ENCODE results near the gene EBF4.

Gene EBF4

GRCh38 chr20:2745060-2745910, 52.7 kb downstream of the EBF4 start:
- DNase-seq: no peak

GRCh38 chr20:2745936-2746635, 53.5 kb downstream of the EBF4 start:
- DNase-seq: no peak

GRCh38 chr20:2746636-2747265, 54.2 kb downstream of the EBF4 start:
- DNase-seq: no peak

GRCh38 chr20:2747676-2748235, 55.2 kb downstream of the EBF4 start:
- no peak for DNase-seq

- no peak for DNase-seq
These were observed 56.2 kb downstream of the EBF4 start for GRCh38 chr20:2748551-2749342.

GRCh38 chr20:2749343-2749950, 56.9 kb downstream of the EBF4 start:
- DNase-seq: no peak

GRCh38 chr20:2749951-2750490, 57.4 kb downstream of the EBF4 start:
- DNase-seq: no peak

- no peak for DNase-seq
These were observed 58.1 kb downstream of the EBF4 start for GRCh38 chr20:2750491-2751251.

- DNase-seq: no peak
These were observed 58.8 kb downstream of the EBF4 start for GRCh38 chr20:2751347-2751877.

- DNase-seq: no peak
These were observed 59.4 kb downstream of the EBF4 start for GRCh38 chr20:2751878-2752566.

GRCh38 chr20:2752567-2753460, 60.2 kb downstream of the EBF4 start:
- peak in 1 of 2 experiments; percentile 1 for DNase-seq

- DNase-seq: no peak
These were observed 61.0 kb downstream of the EBF4 start for GRCh38 chr20:2753461-2754040.

- no peak for DNase-seq
These were observed 61.8 kb downstream of the EBF4 start for GRCh38 chr20:2754424-2754823.

- DNase-seq: no peak
These were observed 63.0 kb downstream of the EBF4 start for GRCh38 chr20:2755451-2756055.

- DNase-seq: no peak
These were observed 63.6 kb downstream of the EBF4 start for GRCh38 chr20:2756056-2756611.

GRCh38 chr20:2757001-2757400, 64.4 kb downstream of the EBF4 start:
- DNase-seq: no peak

GRCh38 chr20:2757969-2758368, 65.4 kb downstream of the EBF4 start:
- no peak for DNase-seq

GRCh38 chr20:2759143-2759542, 66.6 kb downstream of the EBF4 start:
- no peak for DNase-seq
